ENCODE results near the gene TWSG1.

Gene TWSG1

DNA sequence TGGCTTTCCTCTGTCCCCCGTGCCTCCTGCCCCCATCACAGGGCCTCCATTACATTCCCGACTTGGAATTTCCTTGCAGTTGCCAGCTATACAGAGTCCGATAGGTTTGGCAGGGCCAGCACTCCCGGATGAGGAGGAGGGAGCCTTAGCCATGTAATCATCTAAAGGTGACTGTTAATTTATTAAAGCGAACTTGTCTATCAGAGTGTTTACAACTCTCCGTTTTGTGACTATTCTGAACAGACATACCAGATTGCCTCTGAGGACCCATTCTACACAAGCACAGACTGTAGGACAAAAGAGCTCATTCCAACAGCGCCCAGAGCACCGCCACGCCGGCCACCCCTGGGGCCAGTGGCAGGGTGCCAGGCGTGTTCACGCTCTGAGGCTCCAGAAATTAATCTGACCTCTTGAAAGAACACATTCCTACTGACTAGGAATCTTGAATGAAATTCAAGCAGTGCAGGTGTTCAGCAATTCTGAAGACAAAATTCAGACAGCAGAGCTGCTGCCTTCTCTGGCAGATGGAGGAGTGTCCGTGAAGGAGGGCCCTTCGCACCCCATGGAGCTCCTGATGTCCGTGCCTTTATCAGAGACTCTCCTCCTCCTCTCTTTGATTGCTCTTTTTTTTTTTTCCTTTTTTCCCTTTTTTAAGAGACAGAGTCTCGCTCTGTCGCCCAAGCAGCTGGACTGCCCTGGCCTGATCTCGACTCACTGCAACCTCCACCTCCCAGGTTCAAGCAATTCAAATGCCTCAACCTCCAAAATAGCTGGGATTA, 82.7 kb downstream of the TWSG1 start:
- Histone ChIP-seq H3K27me3 (replicated peaks) (no peaks in the 10 kb centered on the region), H3K27ac (peak overlapping the region; percentile 84), H3K36me3 (replicated peaks) (no peaks in the 10 kb centered on the region), H3K4me3 (ENCODE audit: low read depth, low read length) (no peak overlapping the region)
- in situ Hi-C loops (cut with HindIII; ENCODE audit: low pct_ligation_motif_present, low sequenced_read_pairs) = no loop called here
- peak; percentile 54 for DNase-seq
- no peak for TF ChIP-seq CTCF (IDR thresholded peaks at IDR 0.05; ENCODE audit: low read depth, low read length, missing control alignments)

DNA sequence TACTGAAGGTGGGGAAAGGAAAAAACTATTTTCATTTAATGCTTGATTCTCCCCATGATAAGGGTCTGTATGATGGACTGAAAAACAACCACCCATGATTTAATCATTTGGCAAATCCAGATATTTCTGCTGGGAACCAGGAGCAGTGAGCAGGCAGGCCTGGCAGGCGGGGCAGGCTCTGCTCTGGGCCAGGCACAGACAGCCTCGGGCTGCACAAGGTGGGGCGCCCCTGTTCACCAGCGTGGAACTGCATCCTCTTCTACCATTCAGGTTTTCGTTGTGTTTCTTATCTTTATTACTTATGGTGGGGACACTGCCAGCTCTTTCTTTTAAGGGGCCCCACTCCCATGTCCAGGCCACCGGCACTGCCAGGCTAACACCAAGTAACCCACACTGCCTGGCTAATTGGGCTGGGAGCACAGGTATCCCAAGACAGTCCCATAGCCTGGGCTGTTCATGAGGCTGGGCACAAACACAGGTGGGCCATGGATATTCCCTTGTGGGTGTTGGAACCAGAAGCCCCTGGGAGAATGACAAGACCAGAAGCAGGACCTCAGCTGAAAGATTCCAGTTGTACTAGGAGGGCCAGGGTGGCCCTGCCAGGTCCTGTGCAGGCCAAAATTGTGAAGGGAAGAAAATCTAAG, 83.6 kb downstream of the TWSG1 start:
- in situ Hi-C loops (cut with HindIII; ENCODE audit: low pct_ligation_motif_present, low sequenced_read_pairs) = no loop called here

DNA sequence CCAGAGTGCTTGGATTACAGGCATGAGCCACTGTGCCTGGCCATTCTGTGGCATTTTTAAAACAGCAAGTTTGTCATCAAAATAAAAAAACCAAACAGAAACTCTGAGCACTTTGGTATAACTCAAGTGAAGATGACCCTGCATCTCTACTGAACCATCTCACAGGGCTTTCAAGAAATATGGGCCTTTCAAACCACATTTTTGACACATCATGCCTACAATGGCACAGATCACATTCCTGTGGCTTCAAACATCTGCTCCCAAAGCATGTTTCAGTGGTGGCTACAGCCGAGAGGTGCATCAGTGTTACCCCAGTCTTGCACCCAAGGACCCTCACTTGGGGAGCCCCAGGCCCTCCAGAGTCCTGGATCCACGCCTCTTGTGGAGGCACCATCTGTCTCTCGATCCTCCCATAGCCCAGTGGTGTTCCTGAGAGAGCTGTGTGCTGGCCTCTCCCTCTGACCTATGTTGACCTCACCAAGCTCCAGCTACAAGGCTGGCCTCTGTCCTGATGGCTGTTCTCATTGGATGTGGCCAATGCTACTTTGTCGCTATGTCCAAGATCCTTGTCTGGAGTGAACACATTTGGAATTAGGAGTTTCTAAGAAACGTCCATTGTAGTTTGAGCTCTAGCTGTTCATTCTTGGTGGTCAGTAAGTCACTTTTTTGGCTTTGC, 85.5 kb downstream of the TWSG1 start:
- H3K36me3 ChIP-seq (replicated peaks) = no peaks in the 10 kb centered on the region
- in situ Hi-C loops (cut with HindIII; ENCODE audit: low pct_ligation_motif_present, low sequenced_read_pairs) = no loop called here
- H3K4me3 ChIP-seq (ENCODE audit: low read depth, low read length) = no peak overlapping the region
- no peaks in the 10 kb centered on the region for H3K27me3 ChIP-seq (replicated peaks)
- peak; percentile 26 for DNase-seq
- no peak overlapping the region for H3K27ac ChIP-seq
- TF ChIP-seq CTCF (IDR thresholded peaks at IDR 0.05; ENCODE audit: low read depth, low read length, missing control alignments) = no peak

More for the DNA sequence above, 83.6 kb downstream of the TWSG1 start:
- Histone ChIP-seq H3K4me3 (ENCODE audit: low read depth, low read length) (no peak overlapping the region), H3K36me3 (replicated peaks) (no peaks in the 10 kb centered on the region), H3K27ac (no peak overlapping the region), H3K27me3 (replicated peaks) (no peaks in the 10 kb centered on the region)
- no peak for TF ChIP-seq CTCF (IDR thresholded peaks at IDR 0.05; ENCODE audit: low read depth, low read length, missing control alignments)
- no peak for DNase-seq

- Histone ChIP-seq H3K27ac (no peak overlapping the region), H3K27me3 (replicated peaks) (no peaks in the 10 kb centered on the region), H3K4me3 (ENCODE audit: low read depth, low read length) (no peak overlapping the region), H3K36me3 (replicated peaks) (no peaks in the 10 kb centered on the region)
- TF ChIP-seq CTCF (IDR thresholded peaks at IDR 0.05; ENCODE audit: low read depth, low read length, missing control alignments) = no peak
- no peak for DNase-seq
- in situ Hi-C loops (cut with HindIII; ENCODE audit: low pct_ligation_motif_present, low sequenced_read_pairs) = no loop called here
Observed at GRCh38 chr18:9421096-9421900, 86.7 kb downstream of the TWSG1 start.

- in situ Hi-C loops (cut with HindIII; ENCODE audit: low pct_ligation_motif_present, low sequenced_read_pairs) = no loop called here
- no peak for TF ChIP-seq CTCF (IDR thresholded peaks at IDR 0.05; ENCODE audit: low read depth, low read length, missing control alignments)
- Histone ChIP-seq H3K4me3 (ENCODE audit: low read depth, low read length) (no peak overlapping the region), H3K36me3 (replicated peaks) (no peaks in the 10 kb centered on the region), H3K27me3 (replicated peaks) (no peaks in the 10 kb centered on the region), H3K27ac (no peak overlapping the region)
- no peak for DNase-seq
Observed at GRCh38 chr18:9421901-9422327, 87.3 kb downstream of the TWSG1 start.
